KMS-11 (cell line): ENCODE results near the gene EXOC4.

Experiments used
- H2AFZ ChIP-seq: fragments of 200-600 bp; sonication (generic); 2 replicates; pipeline ENCODE4 v1.6.1; 2016; ENCODE audit warnings: antibody characterized with exemption, mixed run types, low read depth
- H3K27ac ChIP-seq: fragments of 200-600 bp; sonication (generic); 2 replicates; pipeline ENCODE4 v1.6.1; 2016; ENCODE audit warnings: mild to moderate bottlenecking, mixed run types
- H3K27me3 ChIP-seq: fragments of 200-600 bp; sonication (generic); 2 replicates; pipeline ENCODE4 v1.6.1; 2017; ENCODE audit warnings: mild to moderate bottlenecking, low read depth, mixed run types, moderate library complexity; ENCODE audit not compliant: insufficient read depth
- H3K36me3 ChIP-seq: fragments of 200-600 bp; sonication (generic); 2 replicates; pipeline ENCODE4 v1.6.1; 2017; ENCODE audit warnings: mild to moderate bottlenecking, mixed run types; ENCODE audit not compliant: insufficient read depth
- H3K4me1 ChIP-seq: fragments of 200-600 bp; sonication (generic); 2 replicates; pipeline ENCODE4 v1.6.1; 2016; ENCODE audit warnings: mild to moderate bottlenecking, low read depth, mixed run types; ENCODE audit not compliant: poor library complexity, severe bottlenecking
- H3K4me2 ChIP-seq: fragments of 200-600 bp; sonication (generic); 2 replicates; pipeline ENCODE4 v1.7.0; 2016; ENCODE audit warnings: mild to moderate bottlenecking, mixed run types
- H3K4me3 ChIP-seq: fragments of 200-600 bp; sonication (generic); IDR thresholded peaks from 2 replicates; pipeline ENCODE4 v1.6.1; 2017; ENCODE audit warnings: low read depth, low read length, mixed read lengths; ENCODE audit not compliant: insufficient read depth
- H3K79me2 ChIP-seq: fragments of 200-600 bp; sonication (generic); 2 replicates; pipeline ENCODE4 v1.6.1; 2016; ENCODE audit warnings: low read depth, mixed run types; ENCODE audit not compliant: insufficient read depth
- H3K9ac ChIP-seq: fragments of 200-600 bp; sonication (generic); 2 replicates; pipeline ENCODE4 v1.6.1; 2016; ENCODE audit warnings: mild to moderate bottlenecking, mixed run types
- H4K20me1 ChIP-seq: fragments of 200-600 bp; sonication (generic); 2 replicates; pipeline ENCODE4 v1.6.1; 2016; ENCODE audit warnings: mild to moderate bottlenecking, mixed run types; ENCODE audit not compliant: insufficient read depth
- TF ChIP-seq, protein P1 (sequence below): fragments of 200-600 bp; sonication (generic); conservative IDR thresholded peaks from 2 replicates; pipeline ENCODE4 v1.6.1; 2017; ENCODE audit warnings: low read depth, mild to moderate bottlenecking, antibody characterized with exemption, low read length, moderate library complexity, mixed read lengths

Gene EXOC4

DNA sequence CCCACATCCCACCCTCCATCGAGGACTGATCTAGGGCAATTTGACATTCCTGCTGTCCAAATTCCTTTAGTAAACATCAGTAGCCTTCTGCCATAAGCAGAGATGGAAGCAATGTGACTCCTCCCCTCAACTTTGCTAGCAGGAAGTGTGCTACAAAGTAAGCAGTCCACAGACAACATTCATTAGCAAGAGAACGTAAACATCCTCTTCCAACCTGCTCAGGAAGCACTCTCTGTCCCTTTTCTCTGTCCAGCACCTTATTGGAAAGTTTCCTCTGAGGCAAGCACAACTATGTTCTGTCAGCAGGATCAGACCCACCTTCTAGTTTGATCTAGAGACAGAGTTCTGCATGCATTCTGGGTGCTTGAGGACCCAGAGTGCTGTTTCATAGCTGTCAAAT lies 826.1 kb downstream of the EXOC4 start:
- Histone ChIP-seq H3K4me2 (no peak overlapping the region), H3K4me1 (no peaks in the 10 kb centered on the region), H2AFZ (no peak overlapping the region), H3K79me2 (no peaks in the 10 kb centered on the region), H3K9ac (no peak overlapping the region), H3K27me3 (no peaks in the 10 kb centered on the region), H4K20me1 (no peaks in the 10 kb centered on the region), H3K36me3 (no peaks in the 10 kb centered on the region), H3K4me3 (no peak overlapping the region), H3K27ac (no peak overlapping the region)
- TF ChIP-seq, protein P1, sequence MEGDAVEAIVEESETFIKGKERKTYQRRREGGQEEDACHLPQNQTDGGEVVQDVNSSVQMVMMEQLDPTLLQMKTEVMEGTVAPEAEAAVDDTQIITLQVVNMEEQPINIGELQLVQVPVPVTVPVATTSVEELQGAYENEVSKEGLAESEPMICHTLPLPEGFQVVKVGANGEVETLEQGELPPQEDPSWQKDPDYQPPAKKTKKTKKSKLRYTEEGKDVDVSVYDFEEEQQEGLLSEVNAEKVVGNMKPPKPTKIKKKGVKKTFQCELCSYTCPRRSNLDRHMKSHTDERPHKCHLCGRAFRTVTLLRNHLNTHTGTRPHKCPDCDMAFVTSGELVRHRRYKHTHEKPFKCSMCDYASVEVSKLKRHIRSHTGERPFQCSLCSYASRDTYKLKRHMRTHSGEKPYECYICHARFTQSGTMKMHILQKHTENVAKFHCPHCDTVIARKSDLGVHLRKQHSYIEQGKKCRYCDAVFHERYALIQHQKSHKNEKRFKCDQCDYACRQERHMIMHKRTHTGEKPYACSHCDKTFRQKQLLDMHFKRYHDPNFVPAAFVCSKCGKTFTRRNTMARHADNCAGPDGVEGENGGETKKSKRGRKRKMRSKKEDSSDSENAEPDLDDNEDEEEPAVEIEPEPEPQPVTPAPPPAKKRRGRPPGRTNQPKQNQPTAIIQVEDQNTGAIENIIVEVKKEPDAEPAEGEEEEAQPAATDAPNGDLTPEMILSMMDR = no peak

DNA sequence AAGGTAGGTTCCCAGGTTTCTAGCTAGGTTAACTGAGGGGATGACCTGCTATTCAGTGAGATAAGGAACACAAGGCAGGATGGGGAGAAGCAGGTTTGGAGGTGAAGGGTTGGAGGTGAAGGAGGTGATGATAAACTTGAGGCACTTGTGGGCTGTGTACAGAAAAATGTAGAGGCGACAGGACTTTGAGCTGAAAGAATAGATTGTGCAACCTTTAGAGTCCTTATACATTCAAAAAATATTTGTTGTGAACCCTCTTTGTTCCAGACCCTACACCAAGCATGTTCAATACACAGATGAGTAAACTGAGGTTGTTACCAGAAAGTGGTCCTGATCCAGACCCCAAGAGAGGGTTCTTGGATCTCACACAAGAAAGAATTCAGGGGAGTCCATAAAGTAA lies 828.8 kb downstream of the EXOC4 start:
- no peak overlapping the region for H2AFZ ChIP-seq
- H3K4me3 ChIP-seq = no peak overlapping the region
- H3K79me2 ChIP-seq = no peaks in the 10 kb centered on the region
- no peaks in the 10 kb centered on the region for H3K27me3 ChIP-seq
- no peak overlapping the region for H3K4me2 ChIP-seq
- H3K36me3 ChIP-seq = no peaks in the 10 kb centered on the region
- H3K9ac ChIP-seq = no peak overlapping the region
- H3K4me1 ChIP-seq = no peaks in the 10 kb centered on the region
- H4K20me1 ChIP-seq = no peaks in the 10 kb centered on the region
- H3K27ac ChIP-seq = no peak overlapping the region
- TF ChIP-seq, protein P1 = no peak

DNA sequence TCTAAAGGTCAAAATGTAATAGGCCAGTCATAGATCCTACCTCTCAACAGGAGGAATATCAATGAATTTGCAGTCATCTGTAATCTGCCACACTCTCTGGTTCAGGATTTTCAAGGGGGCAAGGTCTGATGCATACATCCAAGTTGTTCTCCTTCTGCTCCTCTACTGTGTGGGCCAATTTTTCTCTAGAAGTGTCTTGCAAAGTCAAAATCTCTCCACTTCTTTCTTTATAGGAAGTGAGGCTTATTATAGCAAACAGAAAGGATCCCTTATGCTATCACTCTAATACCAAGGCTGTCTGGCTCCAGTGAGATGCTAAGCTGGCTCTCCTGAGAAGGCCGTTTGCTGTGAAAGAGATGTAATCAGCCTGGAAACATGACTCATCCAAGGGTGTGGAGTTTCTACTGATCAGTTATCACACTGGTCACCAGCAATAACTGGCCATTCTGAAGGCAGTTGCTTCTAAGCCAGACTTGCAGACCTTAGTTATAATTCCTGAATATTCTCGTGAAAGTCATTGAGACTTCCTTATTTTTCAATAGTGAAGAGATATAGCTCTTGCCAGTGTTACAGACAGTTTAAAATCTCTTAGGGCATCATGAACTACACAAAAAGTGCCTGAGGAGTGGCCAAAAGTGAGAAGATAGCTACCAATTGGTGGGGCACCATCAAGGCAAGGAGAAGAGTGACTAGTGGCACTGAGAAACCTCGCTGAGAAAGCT lies 831.0 kb downstream of the EXOC4 start:
- TF ChIP-seq, protein P1 = no peak
- Histone ChIP-seq H3K4me3 (no peak overlapping the region), H3K27ac (no peak overlapping the region), H3K4me1 (no peaks in the 10 kb centered on the region), H3K79me2 (no peaks in the 10 kb centered on the region), H2AFZ (no peak overlapping the region), H3K4me2 (no peak overlapping the region), H3K9ac (no peak overlapping the region), H3K27me3 (no peaks in the 10 kb centered on the region), H4K20me1 (no peaks in the 10 kb centered on the region), H3K36me3 (no peaks in the 10 kb centered on the region)

DNA sequence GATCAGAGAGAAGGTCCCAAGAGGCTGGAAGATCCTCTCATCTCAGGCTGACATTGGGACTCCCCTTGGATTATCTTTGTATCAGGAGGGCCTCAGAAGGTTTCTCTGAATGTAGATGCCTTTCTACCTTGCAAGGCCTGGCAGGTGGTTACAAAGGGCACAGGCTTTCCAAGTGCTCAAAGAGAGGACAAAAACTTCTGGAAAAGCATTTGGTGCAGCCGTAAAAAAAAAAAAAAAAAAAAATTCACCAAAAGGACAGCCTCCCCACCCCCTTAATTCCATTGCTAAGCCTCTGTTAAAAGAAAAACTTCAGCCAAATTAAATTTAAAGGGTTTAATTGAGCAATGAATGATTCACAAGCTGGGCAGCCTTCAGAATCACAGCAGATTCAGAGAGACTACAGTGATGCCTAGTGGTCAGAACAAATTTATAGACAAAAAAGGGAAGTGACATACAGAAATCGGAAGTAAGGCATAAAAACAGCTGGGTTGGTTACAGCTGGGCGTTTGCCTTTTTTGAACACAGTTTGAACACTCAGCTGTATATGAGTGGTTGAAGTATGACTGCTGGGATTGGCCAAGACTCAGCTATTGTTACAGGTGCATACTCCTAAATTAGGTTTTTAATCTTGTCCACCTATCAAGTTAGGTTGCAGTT lies 831.7 kb downstream of the EXOC4 start:
- Histone ChIP-seq H3K9ac (no peak overlapping the region), H3K4me2 (no peak overlapping the region), H3K4me1 (no peaks in the 10 kb centered on the region), H3K79me2 (no peaks in the 10 kb centered on the region), H3K27ac (no peak overlapping the region), H3K36me3 (no peaks in the 10 kb centered on the region), H3K27me3 (no peaks in the 10 kb centered on the region), H2AFZ (no peak overlapping the region), H3K4me3 (no peak overlapping the region), H4K20me1 (no peaks in the 10 kb centered on the region)
- TF ChIP-seq, protein P1 = no peak
